ENCODE results near the gene SLC25A14. TPM values are rescaled to one million over a fixed set of nuclear protein-coding genes. Genes with fewer than 3 reads are reported as not detected.
A peak's percentile ranks its signal among the peaks of the same experiment; 100 is the strongest.
"Not testable (repeated sequence)": the region's sequence is repeated elsewhere in the genome, so short reads cannot be mapped to it uniquely, and the experiment has no call there.

SLC25A14 gene
- total RNA-seq, 1 donor from 2014 or later: 6.1 TPM

DNA sequence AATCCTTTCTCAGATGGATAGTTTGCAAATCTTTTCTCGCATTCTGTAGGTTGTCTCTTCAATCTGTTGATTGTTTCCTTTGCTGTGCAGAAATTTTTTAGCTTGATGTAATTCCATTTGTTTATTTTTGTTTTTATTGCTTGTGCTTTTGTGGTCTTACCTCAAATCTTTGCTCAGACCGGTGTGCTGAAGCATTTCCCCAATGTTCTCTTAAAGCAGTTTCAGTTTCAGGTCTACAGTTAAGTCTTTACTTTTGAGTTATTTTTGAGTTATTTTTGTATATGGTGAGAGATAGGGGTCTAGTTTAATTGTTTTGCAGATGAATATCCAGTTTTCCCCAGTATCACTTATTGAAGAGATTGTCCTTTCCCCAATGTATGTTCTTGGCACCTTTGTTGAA, 18.2 kb upstream of the SLC25A14 start:
- Histone ChIP-seq H3K9me3 (no peaks in the 10 kb centered on the region), H3K36me3 (no peaks in the 10 kb centered on the region), H3K4me1 (no peaks in the 10 kb centered on the region), H3K27ac (no peak overlapping the region), H3K4me3 (no peak overlapping the region), H3K27me3 (no peaks in the 10 kb centered on the region)
- no peak for DNase-seq (ENCODE audit: extremely low spot score in 2 of 2)
- intact Hi-C loops (cut with DNase I): no loop called here
- no peak for TF ChIP-seq POLR2AphosphoS5 (IDR thresholded peaks at IDR 0.05; ENCODE audit: insufficient read depth in 1 of 2, low read depth in 1 of 2)
- no peak for TF ChIP-seq POLR2A (IDR thresholded peaks at IDR 0.05)
- TF ChIP-seq, protein P1, sequence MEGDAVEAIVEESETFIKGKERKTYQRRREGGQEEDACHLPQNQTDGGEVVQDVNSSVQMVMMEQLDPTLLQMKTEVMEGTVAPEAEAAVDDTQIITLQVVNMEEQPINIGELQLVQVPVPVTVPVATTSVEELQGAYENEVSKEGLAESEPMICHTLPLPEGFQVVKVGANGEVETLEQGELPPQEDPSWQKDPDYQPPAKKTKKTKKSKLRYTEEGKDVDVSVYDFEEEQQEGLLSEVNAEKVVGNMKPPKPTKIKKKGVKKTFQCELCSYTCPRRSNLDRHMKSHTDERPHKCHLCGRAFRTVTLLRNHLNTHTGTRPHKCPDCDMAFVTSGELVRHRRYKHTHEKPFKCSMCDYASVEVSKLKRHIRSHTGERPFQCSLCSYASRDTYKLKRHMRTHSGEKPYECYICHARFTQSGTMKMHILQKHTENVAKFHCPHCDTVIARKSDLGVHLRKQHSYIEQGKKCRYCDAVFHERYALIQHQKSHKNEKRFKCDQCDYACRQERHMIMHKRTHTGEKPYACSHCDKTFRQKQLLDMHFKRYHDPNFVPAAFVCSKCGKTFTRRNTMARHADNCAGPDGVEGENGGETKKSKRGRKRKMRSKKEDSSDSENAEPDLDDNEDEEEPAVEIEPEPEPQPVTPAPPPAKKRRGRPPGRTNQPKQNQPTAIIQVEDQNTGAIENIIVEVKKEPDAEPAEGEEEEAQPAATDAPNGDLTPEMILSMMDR (IDR thresholded peaks at IDR 0.05): no peak

DNA sequence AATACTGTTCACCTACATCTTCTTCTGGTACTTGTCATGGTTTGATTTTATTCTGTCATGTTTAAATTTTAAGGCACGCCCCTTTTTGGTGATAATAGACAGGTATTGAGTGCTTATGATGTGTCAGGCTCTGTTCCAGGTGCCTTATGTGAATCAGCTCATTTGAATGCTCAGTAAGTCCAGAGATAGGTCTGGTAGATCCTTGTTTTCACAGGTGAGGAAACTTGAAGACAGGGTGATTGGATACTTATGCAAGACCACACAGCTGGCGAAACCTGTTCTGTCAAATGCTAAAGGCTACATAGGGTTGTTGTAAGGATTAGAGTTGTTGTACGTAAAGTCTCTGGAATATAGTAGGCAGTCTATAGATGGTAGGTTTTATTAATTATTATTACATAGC, 9.6 kb upstream of the SLC25A14 start:
- TF ChIP-seq POLR2AphosphoS5 (IDR thresholded peaks at IDR 0.05; ENCODE audit: insufficient read depth in 1 of 2, low read depth in 1 of 2): no peak
- TF ChIP-seq, protein P1 (IDR thresholded peaks at IDR 0.05): no peak
- no peak for TF ChIP-seq POLR2A (IDR thresholded peaks at IDR 0.05)
- H3K36me3 ChIP-seq: no peaks in the 10 kb centered on the region
- H3K4me1 ChIP-seq: no peaks in the 10 kb centered on the region
- H3K4me3 ChIP-seq: no peak overlapping the region
- no peak overlapping the region for H3K27ac ChIP-seq
- no peaks in the 10 kb centered on the region for H3K27me3 ChIP-seq
- no peak for DNase-seq (ENCODE audit: extremely low spot score in 2 of 2)
- intact Hi-C loops (cut with DNase I): no loop called here
- no peaks in the 10 kb centered on the region for H3K9me3 ChIP-seq

DNA sequence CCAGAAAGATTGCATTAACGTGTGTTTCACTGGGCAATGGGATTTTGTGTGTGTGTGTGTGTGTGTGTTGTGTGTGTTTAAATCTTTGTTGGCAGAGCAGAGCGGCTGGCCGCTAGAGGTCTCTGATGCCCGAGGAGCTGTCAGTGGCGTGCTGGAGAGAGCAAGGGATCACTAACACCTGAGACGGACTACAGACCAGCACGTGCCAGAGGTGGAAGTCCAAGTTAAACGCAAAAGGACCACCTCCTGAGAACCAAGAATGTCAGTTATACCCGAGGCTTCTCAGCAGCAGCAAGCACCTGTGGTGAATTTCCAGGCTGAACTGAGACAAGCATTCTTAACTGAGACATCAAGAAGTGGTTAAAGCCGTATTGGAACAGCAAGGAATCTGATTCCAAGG, 9.0 kb upstream of the SLC25A14 start:
- H3K9me3 ChIP-seq: no peaks in the 10 kb centered on the region
- H3K27ac ChIP-seq: no peak overlapping the region
- DNase-seq (ENCODE audit: extremely low spot score in 2 of 2): no peak
- H3K4me3 ChIP-seq: no peak overlapping the region
- TF ChIP-seq, protein P1 (IDR thresholded peaks at IDR 0.05): peak in 1 of 3 experiments; percentile 9
- TF ChIP-seq POLR2AphosphoS5 (IDR thresholded peaks at IDR 0.05; ENCODE audit: insufficient read depth in 1 of 2, low read depth in 1 of 2) (no peak), POLR2A (IDR thresholded peaks at IDR 0.05) (no peak)
- intact Hi-C loops (cut with DNase I): no loop called here
- H3K27me3 ChIP-seq: no peaks in the 10 kb centered on the region
- H3K4me1 ChIP-seq: no peaks in the 10 kb centered on the region
- no peaks in the 10 kb centered on the region for H3K36me3 ChIP-seq

DNA sequence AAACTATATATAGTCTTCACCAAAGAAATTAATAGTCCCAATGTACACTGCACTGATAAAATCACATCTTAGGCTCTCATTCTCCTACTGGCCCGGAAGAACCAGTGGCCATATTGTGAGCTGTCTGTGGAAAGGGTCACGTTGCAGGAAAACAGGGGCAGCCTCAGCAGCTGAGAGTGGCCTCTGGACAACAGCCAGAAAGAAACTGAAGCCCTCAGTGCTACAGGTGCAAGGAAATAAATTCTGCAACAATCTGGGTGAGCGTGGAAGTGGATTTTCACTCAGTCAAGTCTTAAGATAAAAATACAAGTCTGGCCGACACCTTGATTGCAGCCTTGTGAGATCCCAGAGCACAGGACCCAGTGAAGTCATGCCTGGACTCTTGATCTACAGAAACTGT, 3.2 kb upstream of the SLC25A14 start:
- TF ChIP-seq, protein P1 (IDR thresholded peaks at IDR 0.05): no peak
- TF ChIP-seq POLR2AphosphoS5 (IDR thresholded peaks at IDR 0.05; ENCODE audit: insufficient read depth in 1 of 2, low read depth in 1 of 2) (no peak), POLR2A (IDR thresholded peaks at IDR 0.05) (no peak)
- intact Hi-C loops (cut with DNase I): no loop called here
- no peaks in the 10 kb centered on the region for H3K36me3 ChIP-seq

DNA sequence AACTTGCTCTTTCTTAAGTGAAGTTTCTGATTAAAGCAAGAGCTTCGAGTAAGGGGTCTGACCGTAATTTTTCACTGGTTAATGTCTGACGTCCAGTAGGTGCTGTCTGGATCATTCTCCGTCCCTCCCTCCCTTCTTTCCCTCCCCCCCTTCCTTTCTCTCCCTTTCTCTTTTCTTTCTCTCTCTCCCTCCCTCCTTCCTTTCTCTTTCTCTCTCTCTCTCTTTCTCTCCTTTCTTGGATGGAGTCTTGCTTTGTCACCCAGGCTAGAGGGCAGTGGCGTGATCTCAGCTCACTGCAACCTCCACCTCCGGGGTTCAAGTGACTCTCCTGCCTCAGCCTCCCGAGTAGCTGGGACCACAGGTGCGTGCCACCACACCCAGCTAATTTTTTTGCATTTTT, 850 bp upstream of the SLC25A14 start:
- H3K27me3 ChIP-seq; DNase-seq (ENCODE audit: extremely low spot score in 2 of 2); H3K4me1 ChIP-seq; H3K27ac ChIP-seq; H3K36me3 ChIP-seq; H3K9me3 ChIP-seq; intact Hi-C loops (cut with DNase I): not testable (repeated sequence)
- peak overlapping the region; percentile 57 for H3K4me3 ChIP-seq

More for the DNA sequence above, 3.2 kb upstream of the SLC25A14 start:
- Histone ChIP-seq H3K4me1 (peaks cover 5% of the 10 kb centered on the region), H3K9me3 (no peaks in the 10 kb centered on the region), H3K4me3 (no peak overlapping the region), H3K27ac (no peak overlapping the region), H3K27me3 (no peaks in the 10 kb centered on the region)
- DNase-seq (ENCODE audit: extremely low spot score in 2 of 2): no peak

DNA sequence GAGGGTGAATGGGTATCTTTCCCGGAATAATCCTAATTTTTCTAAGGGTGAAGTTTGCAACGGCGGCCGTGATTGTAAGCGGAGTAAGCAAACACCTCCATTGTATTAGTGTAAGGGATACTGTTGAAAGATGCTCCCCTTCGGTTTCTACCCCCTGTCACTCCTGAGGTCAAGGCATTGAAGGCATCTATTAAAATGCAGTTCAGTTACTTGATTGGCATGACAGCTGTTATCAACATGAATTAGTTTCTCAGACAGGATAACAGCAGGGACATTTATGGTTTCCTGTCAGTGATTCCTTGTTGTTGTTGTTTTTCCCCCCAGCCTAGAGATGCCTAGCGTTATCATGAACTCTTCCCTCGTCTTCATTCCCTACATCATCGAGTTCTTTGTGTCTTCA, 552 bp downstream of the SLC25A14 start:
- H3K27ac ChIP-seq: no peak overlapping the region
- H3K4me1 ChIP-seq: peaks cover 5% of the 10 kb centered on the region
- H3K27me3 ChIP-seq: no peaks in the 10 kb centered on the region
- H3K36me3 ChIP-seq: no peaks in the 10 kb centered on the region
- DNase-seq (ENCODE audit: extremely low spot score in 2 of 2): no peak
- TF ChIP-seq, protein P1 (IDR thresholded peaks at IDR 0.05): no peak
- TF ChIP-seq POLR2AphosphoS5 (IDR thresholded peaks at IDR 0.05; ENCODE audit: insufficient read depth in 1 of 2, low read depth in 1 of 2) (no peak), POLR2A (IDR thresholded peaks at IDR 0.05) (no peak)
- intact Hi-C loops (cut with DNase I): no loop called here
- no peaks in the 10 kb centered on the region for H3K9me3 ChIP-seq
- H3K4me3 ChIP-seq: peak overlapping the region; percentile 57

Measured in vagina (tissue), 2 donors.